Liver (tissue), 9 donors: ENCODE data around the gene ATP7A. TPM values are rescaled to one million over a fixed set of nuclear protein-coding genes. Genes with fewer than 3 reads are reported as not detected.

ENCODE experiments used
- DNase-seq: peaks from one replicate; pipeline ENCODE4 v3.0.0-alpha.2; 2017; ENCODE audit warnings: low spot score
- H3K27ac ChIP-seq, 2 donors: one replicate each; pipeline ENCODE4 v1.7.0; 2013; ENCODE audit warnings: inconsistent platforms in 2 of 2, low read length in 2 of 2, control low read depth in 1 of 2, low read depth in 1 of 2, mild to moderate bottlenecking in 1 of 2
- H3K27me3 ChIP-seq, 4 donors: one replicate each; pipeline versions ENCODE4 v1.6.1 to v1.7.0; 2013; ENCODE audit warnings: low read length in 3 of 4, inconsistent platforms in 1 of 4, mild to moderate bottlenecking in 1 of 4, moderate library complexity in 1 of 4; ENCODE audit not compliant: control insufficient read depth in 4 of 4, insufficient read depth in 4 of 4
- H3K36me3 ChIP-seq, 4 donors: one replicate each; pipeline versions ENCODE4 v1.6.1 to v1.7.0; 2013; ENCODE audit warnings: low read length in 3 of 4, mild to moderate bottlenecking in 3 of 4, low read depth in 1 of 4, moderate library complexity in 1 of 4; ENCODE audit not compliant: control insufficient read depth in 4 of 4, insufficient read depth in 3 of 4
- H3K4me1 ChIP-seq, 4 donors: one replicate each; pipeline versions ENCODE4 v1.6.1 to v1.7.0; 2013; ENCODE audit warnings: low read length in 3 of 4, mild to moderate bottlenecking in 3 of 4, moderate library complexity in 1 of 4; ENCODE audit not compliant: control insufficient read depth in 4 of 4, insufficient read depth in 4 of 4
- H3K4me3 ChIP-seq, 3 donors: one replicate each; pipeline versions ENCODE4 v1.6.1 to v1.7.0; 2013; ENCODE audit warnings: low read length in 3 of 3, control low read depth in 1 of 3, low read depth in 1 of 3, mild to moderate bottlenecking in 1 of 3
- H3K9ac ChIP-seq, 2 donors: one replicate each; pipeline ENCODE4 v1.7.0; 2013; ENCODE audit warnings: low read length in 2 of 2, mild to moderate bottlenecking in 2 of 2, moderate library complexity in 2 of 2, control low read depth in 1 of 2, low read depth in 1 of 2
- H3K9me3 ChIP-seq, 4 donors: one replicate each; pipeline versions ENCODE4 v1.6.1 to v1.7.0; 2013; ENCODE audit warnings: low read length in 3 of 4; ENCODE audit not compliant: control insufficient read depth in 4 of 4
- ATF3 ChIP-seq: IDR thresholded peaks from 2 replicates; pipeline ENCODE4 v1.6.1; 2016; ENCODE audit warnings: antibody characterized with exemption
- CTCF ChIP-seq: fragments of 150-350 bp; IDR thresholded peaks from 2 replicates; pipeline ENCODE4 v1.5.1; 2017; ENCODE audit warnings: improper control_type of control experiment, low read depth, low read length; ENCODE audit not compliant: missing input control
- EGR1 ChIP-seq, 2 donors: IDR thresholded peaks; 2 replicates each; pipeline ENCODE4 v1.6.1; 2016 to 2018; ENCODE audit warnings: antibody characterized with exemption in 2 of 2, low read depth in 2 of 2
- FOXA1 ChIP-seq: IDR thresholded peaks from 2 replicates; pipeline ENCODE4 v1.6.1; 2016; ENCODE audit warnings: antibody characterized with exemption
- FOXA2 ChIP-seq: IDR thresholded peaks from 2 replicates; pipeline ENCODE4 v1.6.1; 2016; ENCODE audit warnings: antibody characterized with exemption
- GABPA ChIP-seq, 2 donors: IDR thresholded peaks in 1 of 2; conservative IDR thresholded peaks in 1 of 2; 2 replicates each; pipeline ENCODE4 v1.6.1; 2016; ENCODE audit warnings: antibody characterized with exemption in 2 of 2, mild to moderate bottlenecking in 1 of 2, moderate library complexity in 1 of 2
- HNF4A ChIP-seq, 2 donors: conservative IDR thresholded peaks; 2 replicates each; pipeline ENCODE4 v1.6.1; 2016; ENCODE audit warnings: antibody characterized with exemption in 2 of 2, mild to moderate bottlenecking in 2 of 2
- HNF4G ChIP-seq: IDR thresholded peaks from 2 replicates; pipeline ENCODE4 v1.6.1; 2016; ENCODE audit warnings: antibody characterized with exemption
- JUND ChIP-seq, 2 donors: IDR thresholded peaks; 2 replicates each; pipeline ENCODE4 v1.6.1; 2016; ENCODE audit warnings: antibody characterized with exemption in 2 of 2
- MAX ChIP-seq: IDR thresholded peaks from 2 replicates; pipeline ENCODE4 v1.6.1; 2016; ENCODE audit warnings: antibody characterized with exemption
- NR2F2 ChIP-seq: IDR thresholded peaks from 2 replicates; pipeline ENCODE4 v1.6.1; 2016; ENCODE audit warnings: antibody characterized with exemption
- RAD21 ChIP-seq, 2 donors: IDR thresholded peaks; 2 replicates each; pipeline ENCODE4 v1.6.1; 2016; ENCODE audit warnings: antibody characterized with exemption in 2 of 2, mild to moderate bottlenecking in 2 of 2
- REST ChIP-seq: IDR thresholded peaks from 2 replicates; pipeline ENCODE4 v1.6.1; 2016; ENCODE audit warnings: antibody characterized with exemption, mild to moderate bottlenecking
- RXRA ChIP-seq, 2 donors: IDR thresholded peaks; 2 replicates each; pipeline ENCODE4 v1.6.1; 2017 to 2018; ENCODE audit warnings: antibody characterized with exemption in 2 of 2, mild to moderate bottlenecking in 1 of 2
- SP1 ChIP-seq: IDR thresholded peaks from 2 replicates; pipeline ENCODE4 v1.6.1; 2018; ENCODE audit warnings: antibody characterized with exemption, mild to moderate bottlenecking
- TAF1 ChIP-seq: conservative IDR thresholded peaks from 2 replicates; pipeline ENCODE4 v1.6.1; 2016; ENCODE audit warnings: antibody characterized with exemption, mild to moderate bottlenecking
- YY1 ChIP-seq: IDR thresholded peaks from 2 replicates; pipeline ENCODE4 v1.6.1; 2016; ENCODE audit warnings: antibody characterized with exemption, mild to moderate bottlenecking
- ZBTB33 ChIP-seq: IDR thresholded peaks from 2 replicates; pipeline ENCODE4 v1.6.1; 2016; ENCODE audit warnings: antibody characterized with exemption
- WGBS: extraction: QIAGEN DNeasy Blood & Tissue Kit; methylation state at CpG from one replicate; pipeline ENCODE4 v1.1.7; 2013; 5-methylcytosine and 5-hydroxymethylcytosine counted together
- polyA plus RNA-seq, 2 donors: library from polyadenylated mRNA; stranded (reverse) in 1 of 2; unstranded in 1 of 2; fragments of 200-250 nt in 1 of 2; fragments of >200 nt in 1 of 2; fragmentation: Nextera tagmentation in 1 of 2; extraction: Ambion mirVana in 1 of 2; gene quantifications; one replicate each; pipeline versions ENCODE4 v1.2.1 to v1.2.3, GENCODE V29; 2013 to 2015
- total RNA-seq, 2 donors: library from RNA; depleted of rRNA; stranded (reverse); fragments of >200 nt; gene quantifications; one replicate each; pipeline ENCODE4 v1.2.3, GENCODE V29; 2014
- donor health status: healthy.
- donor health status: healthy.
- donor health status: healthy.
- donor health status: healthy.
- donor health status: healthy.

The ATP7A gene
- total RNA-seq, result 10 to 100 TPM in 1 of 2 donors, 1 to 10 TPM in 1; 4.9 to 15.3 TPM
- polyA plus RNA-seq, result 1 to 10 TPM in 1 of 2 donors, under 1 TPM in 1; 0.75 to 1.2 TPM

- H3K9me3 ChIP-seq, result no peaks in the 10 kb centered on the region
- 3% methylated on average over 36 of the region's 36 CpGs for WGBS
- DNase-seq, result peak; percentile 84
- H3K4me1 ChIP-seq, result no peaks in the 10 kb centered on the region
- peak within 1 kb of the TSS; percentile 64 to 79 for H3K27ac ChIP-seq
- no peaks in the 10 kb centered on the region for H3K27me3 ChIP-seq
- TF ChIP-seq NR2F2 (peak; percentile 89), YY1 (no peak), GABPA (IDR thresholded peaks at IDR 0.05 in 1 of 2, conservative IDR thresholded peaks at IDR 0.05 in 1 of 2) (peak; percentile 67 to 89), CTCF (peak; percentile 52), MAX (peak; percentile 74), EGR1 (IDR thresholded peaks at IDR 0.05; ENCODE audit: low read depth in 2 of 2) (peak in 1 of 2 donors; percentile 65), SP1 (peak; percentile 17), FOXA2 (no peak), TAF1 (peak; percentile 77), JUND (IDR thresholded peaks at IDR 0.05) (no peak), RAD21 (IDR thresholded peaks at IDR 0.05) (peak; percentile 70 to 76), HNF4G (no peak), RXRA (IDR thresholded peaks at IDR 0.05) (peak; percentile 7 to 29), ZBTB33 (peak; percentile 76), ATF3 (no peak), HNF4A (conservative IDR thresholded peaks at IDR 0.05) (peak in 1 of 2 donors; percentile 11), REST (peak; percentile 12), FOXA1 (no peak)
- H3K9ac ChIP-seq, result peak within 1 kb of the TSS; percentile 81 to 97
- peak within 1 kb of the TSS; percentile 68 to 88 (median 81) for H3K4me3 ChIP-seq
- H3K36me3 ChIP-seq, result peaks cover 0 to 5% (median 3%) of the 10 kb centered on the region in 4 donors
These were observed at the start of gene ATP7A for GRCh38 chrX:77910108-77910840. TSS of gene ATP7A (plus strand) at chrX:77910693. CDS start at chrX:77971642, 60,949 bp downstream.
